Measurements from ENCODE around the gene LSG1.

GRCh38 chr3:194617827-194618226 is 54.2 kb downstream of the LSG1 start:
- TF ChIP-seq CTCF (conservative IDR thresholded peaks at IDR 0.05 in 1 of 2, IDR thresholded peaks at IDR 0.05 in 1 of 2; ENCODE audit: extremely low read depth in 1 of 2, insufficient read depth in 1 of 2, low read depth in 1 of 2, low read length in 2 of 2): no peak
- no peak for TF ChIP-seq EZH2 (IDR thresholded peaks at IDR 0.05; ENCODE audit: borderline replicate concordance, low read length)

All from mammary epithelial cell (primary cell).